KMS-11 (cell line): ENCODE results near the gene MAGI2.

ENCODE experiments used
- H2AFZ ChIP-seq: fragments of 200-600 bp; sonication (generic); 2 replicates; pipeline ENCODE4 v1.6.1; 2016; ENCODE audit warnings: antibody characterized with exemption, mixed run types, low read depth
- H3K27ac ChIP-seq: fragments of 200-600 bp; sonication (generic); 2 replicates; pipeline ENCODE4 v1.6.1; 2016; ENCODE audit warnings: mild to moderate bottlenecking, mixed run types
- H3K27me3 ChIP-seq: fragments of 200-600 bp; sonication (generic); 2 replicates; pipeline ENCODE4 v1.6.1; 2017; ENCODE audit warnings: mild to moderate bottlenecking, low read depth, mixed run types, moderate library complexity; ENCODE audit not compliant: insufficient read depth
- H3K36me3 ChIP-seq: fragments of 200-600 bp; sonication (generic); 2 replicates; pipeline ENCODE4 v1.6.1; 2017; ENCODE audit warnings: mild to moderate bottlenecking, mixed run types; ENCODE audit not compliant: insufficient read depth
- H3K4me1 ChIP-seq: fragments of 200-600 bp; sonication (generic); 2 replicates; pipeline ENCODE4 v1.6.1; 2016; ENCODE audit warnings: mild to moderate bottlenecking, low read depth, mixed run types; ENCODE audit not compliant: poor library complexity, severe bottlenecking
- H3K4me2 ChIP-seq: fragments of 200-600 bp; sonication (generic); 2 replicates; pipeline ENCODE4 v1.7.0; 2016; ENCODE audit warnings: mild to moderate bottlenecking, mixed run types
- H3K4me3 ChIP-seq: fragments of 200-600 bp; sonication (generic); IDR thresholded peaks from 2 replicates; pipeline ENCODE4 v1.6.1; 2017; ENCODE audit warnings: low read depth, low read length, mixed read lengths; ENCODE audit not compliant: insufficient read depth
- H3K79me2 ChIP-seq: fragments of 200-600 bp; sonication (generic); 2 replicates; pipeline ENCODE4 v1.6.1; 2016; ENCODE audit warnings: low read depth, mixed run types; ENCODE audit not compliant: insufficient read depth
- H3K9ac ChIP-seq: fragments of 200-600 bp; sonication (generic); 2 replicates; pipeline ENCODE4 v1.6.1; 2016; ENCODE audit warnings: mild to moderate bottlenecking, mixed run types
- H4K20me1 ChIP-seq: fragments of 200-600 bp; sonication (generic); 2 replicates; pipeline ENCODE4 v1.6.1; 2016; ENCODE audit warnings: mild to moderate bottlenecking, mixed run types; ENCODE audit not compliant: insufficient read depth
- TF ChIP-seq, protein P1 (sequence below): fragments of 200-600 bp; sonication (generic); conservative IDR thresholded peaks from 2 replicates; pipeline ENCODE4 v1.6.1; 2017; ENCODE audit warnings: low read depth, mild to moderate bottlenecking, antibody characterized with exemption, low read length, moderate library complexity, mixed read lengths

Gene MAGI2

DNA sequence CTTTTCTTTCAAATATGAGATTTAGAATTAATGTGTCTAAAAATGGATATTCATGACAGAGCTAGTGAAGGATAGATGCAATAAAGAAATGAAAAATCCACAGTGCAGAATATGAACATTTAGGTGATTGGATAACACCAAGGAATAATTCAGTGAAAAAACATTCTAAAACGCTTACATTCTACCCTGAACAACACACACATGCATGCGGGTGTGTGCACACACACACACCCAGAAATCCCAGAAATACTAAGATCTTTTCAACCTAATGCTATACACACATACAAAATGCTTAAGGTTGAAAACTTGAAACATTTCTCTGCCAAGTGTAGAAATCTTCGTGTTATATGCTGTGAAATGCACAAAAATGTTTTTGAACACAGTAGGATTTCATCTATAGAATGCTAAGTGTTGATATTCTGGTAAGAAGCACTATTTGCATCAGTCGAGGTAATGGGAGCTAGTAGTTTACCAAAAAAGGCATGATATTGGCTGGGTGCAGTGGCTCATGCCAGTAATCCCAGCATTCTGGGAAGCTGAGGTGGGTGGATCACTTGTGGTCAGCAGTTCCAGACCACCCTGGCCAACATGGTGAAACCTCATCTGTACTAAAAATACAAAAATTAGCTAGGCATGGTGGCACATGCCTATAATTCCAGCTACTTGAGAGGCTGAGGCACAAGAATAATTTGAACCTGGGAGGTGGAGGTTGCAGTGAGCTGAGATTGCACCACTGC lies 1054.3 kb downstream of the MAGI2 start:
- no peaks in the 10 kb centered on the region for H3K79me2 ChIP-seq
- no peak overlapping the region for H3K4me2 ChIP-seq
- no peaks in the 10 kb centered on the region for H3K27me3 ChIP-seq
- no peaks in the 10 kb centered on the region for H3K36me3 ChIP-seq
- H3K4me3 ChIP-seq: no peak overlapping the region
- TF ChIP-seq, protein P1, sequence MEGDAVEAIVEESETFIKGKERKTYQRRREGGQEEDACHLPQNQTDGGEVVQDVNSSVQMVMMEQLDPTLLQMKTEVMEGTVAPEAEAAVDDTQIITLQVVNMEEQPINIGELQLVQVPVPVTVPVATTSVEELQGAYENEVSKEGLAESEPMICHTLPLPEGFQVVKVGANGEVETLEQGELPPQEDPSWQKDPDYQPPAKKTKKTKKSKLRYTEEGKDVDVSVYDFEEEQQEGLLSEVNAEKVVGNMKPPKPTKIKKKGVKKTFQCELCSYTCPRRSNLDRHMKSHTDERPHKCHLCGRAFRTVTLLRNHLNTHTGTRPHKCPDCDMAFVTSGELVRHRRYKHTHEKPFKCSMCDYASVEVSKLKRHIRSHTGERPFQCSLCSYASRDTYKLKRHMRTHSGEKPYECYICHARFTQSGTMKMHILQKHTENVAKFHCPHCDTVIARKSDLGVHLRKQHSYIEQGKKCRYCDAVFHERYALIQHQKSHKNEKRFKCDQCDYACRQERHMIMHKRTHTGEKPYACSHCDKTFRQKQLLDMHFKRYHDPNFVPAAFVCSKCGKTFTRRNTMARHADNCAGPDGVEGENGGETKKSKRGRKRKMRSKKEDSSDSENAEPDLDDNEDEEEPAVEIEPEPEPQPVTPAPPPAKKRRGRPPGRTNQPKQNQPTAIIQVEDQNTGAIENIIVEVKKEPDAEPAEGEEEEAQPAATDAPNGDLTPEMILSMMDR: no peak
- H3K9ac ChIP-seq: no peak overlapping the region
- no peaks in the 10 kb centered on the region for H3K4me1 ChIP-seq
- H3K27ac ChIP-seq: no peak overlapping the region
- H4K20me1 ChIP-seq: no peaks in the 10 kb centered on the region
- no peak overlapping the region for H2AFZ ChIP-seq

GRCh38 chr7:78398576-78398975 lies 1054.9 kb downstream of the MAGI2 start:
- H2AFZ ChIP-seq: no peak overlapping the region
- H3K79me2 ChIP-seq: no peaks in the 10 kb centered on the region
- H3K4me2 ChIP-seq: no peak overlapping the region
- no peaks in the 10 kb centered on the region for H3K27me3 ChIP-seq
- TF ChIP-seq, protein P1: no peak
- no peaks in the 10 kb centered on the region for H3K36me3 ChIP-seq
- H3K4me1 ChIP-seq: no peaks in the 10 kb centered on the region
- H3K9ac ChIP-seq: no peak overlapping the region
- no peaks in the 10 kb centered on the region for H4K20me1 ChIP-seq
- H3K27ac ChIP-seq: no peak overlapping the region
- H3K4me3 ChIP-seq: no peak overlapping the region

DNA sequence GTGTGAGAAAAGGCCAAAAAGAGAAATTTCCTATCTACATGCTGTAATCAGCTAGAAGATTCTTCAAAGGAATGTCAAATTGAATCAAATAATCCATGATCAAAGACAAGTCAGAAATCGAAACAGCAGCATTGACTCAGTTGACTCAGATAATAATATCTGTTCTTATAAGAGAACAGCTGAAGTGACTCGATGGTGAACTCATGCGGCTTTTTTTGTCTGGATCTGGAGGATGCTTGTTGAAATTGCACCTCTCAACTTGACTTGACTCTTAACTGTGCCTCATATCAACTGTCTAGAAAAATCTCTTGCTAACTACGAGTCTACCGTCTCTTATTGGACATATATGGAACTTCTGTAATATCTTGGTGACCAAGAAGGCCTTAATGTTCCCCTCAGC lies 1055.4 kb downstream of the MAGI2 start:
- Histone ChIP-seq H3K27me3 (no peaks in the 10 kb centered on the region), H3K4me3 (no peak overlapping the region), H4K20me1 (no peaks in the 10 kb centered on the region), H3K4me2 (no peak overlapping the region), H3K27ac (no peak overlapping the region), H3K4me1 (no peaks in the 10 kb centered on the region), H3K79me2 (no peaks in the 10 kb centered on the region), H3K36me3 (no peaks in the 10 kb centered on the region), H3K9ac (no peak overlapping the region), H2AFZ (no peak overlapping the region)
- TF ChIP-seq, protein P1: no peak

- no peak overlapping the region for H2AFZ ChIP-seq
- no peaks in the 10 kb centered on the region for H3K27me3 ChIP-seq
- H3K36me3 ChIP-seq: no peaks in the 10 kb centered on the region
- no peak overlapping the region for H3K4me3 ChIP-seq
- H3K4me1 ChIP-seq: no peaks in the 10 kb centered on the region
- H4K20me1 ChIP-seq: no peaks in the 10 kb centered on the region
- H3K27ac ChIP-seq: no peak overlapping the region
- no peak overlapping the region for H3K4me2 ChIP-seq
- H3K79me2 ChIP-seq: no peaks in the 10 kb centered on the region
- H3K9ac ChIP-seq: no peak overlapping the region
- TF ChIP-seq, protein P1: no peak
Measured at GRCh38 chr7:78396210-78396609, 1057.3 kb downstream of the MAGI2 start.
